CD8-positive, alpha-beta memory T cell (primary cell): ENCODE data around the gene LYPD8. TPM values are rescaled to one million over a fixed set of nuclear protein-coding genes. Genes with fewer than 3 reads are reported as not detected.

Experiments used
- CTCF ChIA-PET: fragments of 350-600 bp; sonication (Branson Sonifier 250); formaldehyde crosslinking; loops from one replicate; lab custom pipeline; 2021; ENCODE audit warnings: antibody characterized with exemption; lab: Charles Lee
- POLR2A ChIA-PET: fragments of 350-600 bp; sonication (Branson Sonifier 250); formaldehyde crosslinking; loops from one replicate; lab custom pipeline; 2021; ENCODE audit warnings: antibody characterized with exemption; lab: Charles Lee
- DNase-seq, 5 donors: peaks; one replicate each; pipeline versions ENCODE4 v3.0.0 to v3.0.0-alpha.2; 2020 to 2022; ENCODE audit warnings: mixed read lengths in 1 of 5
- H3K27ac ChIP-seq: one replicate; pipeline ENCODE4 v1.7.0; 2013; ENCODE audit warnings: low read depth, mild to moderate bottlenecking, low read length, moderate library complexity
- H3K27me3 ChIP-seq: 2 replicates; pipeline ENCODE4 v1.7.0; 2013; ENCODE audit warnings: low read length, mild to moderate bottlenecking; ENCODE audit not compliant: insufficient read depth, poor library complexity, severe bottlenecking
- H3K36me3 ChIP-seq: 2 replicates; pipeline ENCODE4 v1.7.0; 2013; ENCODE audit warnings: mild to moderate bottlenecking, low read length, moderate library complexity; ENCODE audit not compliant: insufficient read depth
- H3K4me1 ChIP-seq: 2 replicates; pipeline ENCODE4 v1.7.0; 2013; ENCODE audit warnings: mild to moderate bottlenecking, low read length, moderate library complexity; ENCODE audit not compliant: insufficient read depth
- H3K4me3 ChIP-seq: 2 replicates; pipeline ENCODE4 v1.7.0; 2013; ENCODE audit warnings: mild to moderate bottlenecking, low read length
- H3K9me3 ChIP-seq: 2 replicates; pipeline ENCODE4 v1.7.0; 2013; ENCODE audit warnings: mild to moderate bottlenecking, low read length
- H3K27ac Mint-ChIP-seq, 8 donors: one replicate each; pipeline ENCODE4 v1.8.0; 2020 to 2021; ENCODE audit warnings: mixed read lengths in 8 of 8, mild to moderate bottlenecking in 6 of 8, inconsistent platforms in 3 of 8, moderate library complexity in 3 of 8
- H3K27me3 Mint-ChIP-seq, 2 donors: one replicate each; pipeline ENCODE4 v1.8.0; 2020 to 2021; ENCODE audit warnings: mixed read lengths in 2 of 2, mild to moderate bottlenecking in 1 of 2, moderate library complexity in 1 of 2
- H3K36me3 Mint-ChIP-seq, 3 donors: one replicate each; pipeline ENCODE4 v1.8.0; 2020 to 2021; ENCODE audit warnings: mixed read lengths in 3 of 3, inconsistent platforms in 1 of 3, mild to moderate bottlenecking in 1 of 3
- H3K4me1 Mint-ChIP-seq, 3 donors: one replicate each; pipeline ENCODE4 v1.8.0; 2020 to 2021; ENCODE audit warnings: mixed read lengths in 3 of 3, inconsistent platforms in 1 of 3, mild to moderate bottlenecking in 1 of 3
- H3K4me3 Mint-ChIP-seq, 7 donors: one replicate each; pipeline ENCODE4 v1.8.0; 2020 to 2021; ENCODE audit warnings: mixed read lengths in 7 of 7, mild to moderate bottlenecking in 6 of 7, moderate library complexity in 4 of 7, inconsistent platforms in 2 of 7
- H3K9me3 Mint-ChIP-seq, 5 donors: one replicate each; pipeline ENCODE4 v1.8.0; 2020 to 2022; ENCODE audit warnings: mixed read lengths in 5 of 5, mild to moderate bottlenecking in 3 of 5, moderate library complexity in 2 of 5, inconsistent platforms in 1 of 5
- polyA plus RNA-seq: library from polyadenylated mRNA; unstranded; fragments of 300-500 nt; fragmentation: Illumina TruSeq; gene quantifications from one replicate; pipeline ENCODE4 v1.2.3, GENCODE V29; 2021
- total RNA-seq, 2 experiments: library from RNA; stranded (reverse); gene quantifications; one replicate each; pipeline ENCODE4 v1.2.3, GENCODE V29; 2021

The LYPD8 gene
- total and polyA plus RNA-seq, 3 experiments from 2014 or later: not detected

DNA sequence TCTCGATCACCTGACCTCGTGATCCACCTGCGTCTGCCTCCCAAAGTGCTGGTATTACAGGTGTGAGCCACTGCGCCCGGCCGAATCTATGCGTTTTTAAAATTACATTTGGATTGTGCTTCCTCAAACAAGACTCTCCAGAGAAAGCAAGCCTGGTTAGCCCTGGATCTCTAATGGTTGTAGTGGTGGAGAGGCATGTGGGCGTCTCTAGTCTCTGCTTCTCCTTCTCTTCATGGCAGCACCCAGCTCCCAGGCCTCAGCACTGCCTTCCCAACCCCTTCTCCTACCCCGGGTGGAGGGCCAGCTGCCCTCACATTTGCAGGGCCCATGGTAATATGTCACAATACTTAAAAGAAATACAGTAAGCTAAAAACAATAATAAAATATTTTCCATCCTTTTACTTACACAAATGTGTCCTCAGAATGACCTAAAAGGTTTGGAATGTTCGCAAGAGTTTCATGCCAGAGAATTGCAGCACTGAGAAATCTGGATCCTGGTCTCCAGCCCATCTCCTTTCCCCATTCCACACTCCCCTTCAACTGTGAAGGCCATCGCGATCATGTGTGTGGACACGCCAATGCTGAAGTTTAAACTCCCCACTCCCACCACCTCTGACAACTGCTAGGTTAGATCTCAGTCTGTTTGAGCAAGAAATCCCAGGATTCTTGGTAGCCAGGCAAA is 60.0 kb downstream of the LYPD8 start:
- Histone ChIP-seq H3K27ac (no peak overlapping the region), H3K9me3 (no peaks in the 10 kb centered on the region), H3K36me3 (no peaks in the 10 kb centered on the region), H3K4me1 (no peaks in the 10 kb centered on the region), H3K27me3 (no peaks in the 10 kb centered on the region), H3K4me3 (no peak overlapping the region)
- Mint-ChIP-seq H3K27ac (no peak overlapping the region), H3K4me1 (no peaks in the 10 kb centered on the region), H3K36me3 (peaks cover 0 to 4% (median 0%) of the 10 kb centered on the region in 3 donors), H3K27me3 (peaks cover 17 to 38% of the 10 kb centered on the region in 2 donors), H3K9me3 (peaks cover 0 to 6% (median 3%) of the 10 kb centered on the region in 5 donors), H3K4me3 (no peak overlapping the region)
- ChIA-PET CTCF (no interaction called here), POLR2A (no interaction called here)
- no peak for DNase-seq

DNA sequence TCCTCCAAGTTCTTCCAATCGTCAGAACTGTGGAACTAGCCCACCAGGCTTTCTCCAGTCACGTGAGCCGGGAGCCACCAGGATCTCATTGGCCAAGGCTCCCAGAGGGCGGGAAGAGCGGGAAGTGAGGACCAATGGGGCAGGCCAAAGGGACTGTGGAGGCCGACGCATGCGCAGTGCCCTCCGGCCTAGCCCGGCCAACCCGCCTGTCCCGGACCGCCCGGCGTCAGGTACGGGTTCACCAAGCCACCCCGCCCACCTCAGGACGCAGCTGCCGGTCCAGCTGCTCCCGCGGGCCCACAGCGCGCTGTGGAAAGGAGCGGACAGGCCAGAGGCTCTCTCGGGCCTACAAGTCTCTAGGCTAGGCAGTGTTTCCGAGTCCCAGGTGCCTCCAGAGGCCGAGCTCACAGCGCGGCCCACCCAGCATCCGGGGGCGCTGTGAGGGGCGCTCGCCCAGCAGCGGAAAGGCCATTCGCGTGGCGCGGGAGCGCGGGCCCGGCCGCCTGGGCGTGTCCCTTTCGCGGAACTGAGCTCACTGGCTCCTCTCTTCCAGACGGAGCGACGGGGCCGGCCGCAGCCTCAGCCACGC is 63.9 kb downstream of the LYPD8 start:
- CTCF ChIA-PET: interaction anchor here (0.6 kb wide), 1 partner anchor 220 kb away, joined by 3 read pairs; no protein-coding TSS in a partner anchor
- Histone ChIP-seq H3K27me3 (no peaks in the 10 kb centered on the region), H3K27ac (no peak overlapping the region), H3K4me1 (no peaks in the 10 kb centered on the region), H3K36me3 (no peaks in the 10 kb centered on the region), H3K9me3 (no peaks in the 10 kb centered on the region), H3K4me3 (no peak overlapping the region)
- no peak overlapping the region for H3K4me3 Mint-ChIP-seq
- peaks cover 0 to 13% (median 10%) of the 10 kb centered on the region in 5 donors for H3K9me3 Mint-ChIP-seq
- no peak overlapping the region for H3K27ac Mint-ChIP-seq
- POLR2A ChIA-PET: no interaction called here
- no peak for DNase-seq
- H3K36me3 Mint-ChIP-seq: peaks cover 0 to 10% (median 0%) of the 10 kb centered on the region in 3 donors
- H3K4me1 Mint-ChIP-seq: peaks cover 3 to 5% (median 3%) of the 10 kb centered on the region in 3 donors
- H3K27me3 Mint-ChIP-seq: peaks cover 12 to 23% of the 10 kb centered on the region in 2 donors

Other genes starting within 250 kb of the LYPD8 start
- gene OR2G6, start 247.7 kb downstream of the LYPD8 start, total RNA-seq: not detected
- gene OR2G6, start 247.7 kb downstream of the LYPD8 start, polyA plus RNA-seq: not detected
- gene OR2T29, start 193.0 kb downstream of the LYPD8 start, total RNA-seq: not detected
- gene OR2T29, start 193.0 kb downstream of the LYPD8 start, polyA plus RNA-seq: not detected
- not detected for gene OR2T34, start 181.0 kb downstream of the LYPD8 start, total RNA-seq
- not detected for gene OR2T34, start 181.0 kb downstream of the LYPD8 start, polyA plus RNA-seq
- not detected for gene OR2T10, start 158.1 kb downstream of the LYPD8 start, total RNA-seq
- gene OR2T10, start 158.1 kb downstream of the LYPD8 start, polyA plus RNA-seq: not detected
- not detected for gene OR2T11, start 120.7 kb downstream of the LYPD8 start, total RNA-seq
- not detected for gene OR2T11, start 120.7 kb downstream of the LYPD8 start, polyA plus RNA-seq
- not detected for gene OR2T35, start 110.5 kb downstream of the LYPD8 start, total RNA-seq
- gene OR2T35, start 110.5 kb downstream of the LYPD8 start, polyA plus RNA-seq: not detected
- gene OR2T27, start 100.2 kb downstream of the LYPD8 start, total RNA-seq: not detected
- gene OR2T27, start 100.2 kb downstream of the LYPD8 start, polyA plus RNA-seq: not detected
- gene OR14I1, start 53.0 kb downstream of the LYPD8 start, total RNA-seq: not detected
- not detected for gene OR14I1, start 53.0 kb downstream of the LYPD8 start, polyA plus RNA-seq
- gene SH3BP5L, start 70.2 kb upstream of the LYPD8 start, total RNA-seq: 10 to 100 TPM; 20.1 to 21.8 TPM
- gene SH3BP5L, start 70.2 kb upstream of the LYPD8 start, polyA plus RNA-seq: 3.8 TPM
- 10 to 100 TPM; 52.1 to 55.2 TPM for gene ZNF672, start 82.5 kb upstream of the LYPD8 start, total RNA-seq
- 29.6 TPM for gene ZNF672, start 82.5 kb upstream of the LYPD8 start, polyA plus RNA-seq
- gene ZNF692, start 103.3 kb upstream of the LYPD8 start, total RNA-seq: 10 to 100 TPM; 56.0 to 58.7 TPM
- 9.6 TPM for gene ZNF692, start 103.3 kb upstream of the LYPD8 start, polyA plus RNA-seq
- gene PGBD2, start 150.5 kb upstream of the LYPD8 start, total RNA-seq: 1 to 10 TPM; 7.0 to 8.1 TPM
- gene PGBD2, start 150.5 kb upstream of the LYPD8 start, polyA plus RNA-seq: 13.7 TPM